Brain microvascular endothelial cell (primary cell): ENCODE data around the gene LDLRAP1.
"Not testable (repeated sequence)": the region's sequence is repeated elsewhere in the genome, so short reads cannot be mapped to it uniquely, and the experiment has no call there.

Experiments used
- DNase-seq: peaks from one replicate; pipeline ENCODE4 v3.0.0-alpha.2; 2020
- H3K27ac ChIP-seq: fragments of 250-450 bp; sonication (Bioruptor Pico); 2 replicates; pipeline ENCODE4 v1.5.1; 2020; ENCODE audit warnings: mild to moderate bottlenecking, moderate library complexity
- H3K27me3 ChIP-seq: fragments of 250-450 bp; sonication (Bioruptor Pico); replicated peaks from 2 replicates; pipeline ENCODE4 v1.5.1; 2020; ENCODE audit warnings: mild to moderate bottlenecking
- H3K36me3 ChIP-seq: fragments of 250-450 bp; sonication (Bioruptor Pico); replicated peaks from 2 replicates; pipeline ENCODE4 v1.5.1; 2020; ENCODE audit warnings: mild to moderate bottlenecking
- H3K4me3 ChIP-seq: 2 replicates; pipeline ENCODE4 v1.5.1; 2011; ENCODE audit warnings: low read depth, mild to moderate bottlenecking, control low read depth, low read length, moderate library complexity
- in situ Hi-C: cut with HindIII; loops from 2 replicates; pipeline ENCODE4 v1.10.0; 2017; ENCODE audit warnings: low sequenced_read_pairs, low pct_ligation_motif_present
- TF ChIP-seq, protein P1 (sequence below): IDR thresholded peaks from 2 replicates; pipeline ENCODE4 v1.5.1; 2011; ENCODE audit warnings: low read depth, mild to moderate bottlenecking, moderate library complexity, low read length, control low read depth, inconsistent platforms; ENCODE audit errors: missing control alignments

The LDLRAP1 gene

DNA sequence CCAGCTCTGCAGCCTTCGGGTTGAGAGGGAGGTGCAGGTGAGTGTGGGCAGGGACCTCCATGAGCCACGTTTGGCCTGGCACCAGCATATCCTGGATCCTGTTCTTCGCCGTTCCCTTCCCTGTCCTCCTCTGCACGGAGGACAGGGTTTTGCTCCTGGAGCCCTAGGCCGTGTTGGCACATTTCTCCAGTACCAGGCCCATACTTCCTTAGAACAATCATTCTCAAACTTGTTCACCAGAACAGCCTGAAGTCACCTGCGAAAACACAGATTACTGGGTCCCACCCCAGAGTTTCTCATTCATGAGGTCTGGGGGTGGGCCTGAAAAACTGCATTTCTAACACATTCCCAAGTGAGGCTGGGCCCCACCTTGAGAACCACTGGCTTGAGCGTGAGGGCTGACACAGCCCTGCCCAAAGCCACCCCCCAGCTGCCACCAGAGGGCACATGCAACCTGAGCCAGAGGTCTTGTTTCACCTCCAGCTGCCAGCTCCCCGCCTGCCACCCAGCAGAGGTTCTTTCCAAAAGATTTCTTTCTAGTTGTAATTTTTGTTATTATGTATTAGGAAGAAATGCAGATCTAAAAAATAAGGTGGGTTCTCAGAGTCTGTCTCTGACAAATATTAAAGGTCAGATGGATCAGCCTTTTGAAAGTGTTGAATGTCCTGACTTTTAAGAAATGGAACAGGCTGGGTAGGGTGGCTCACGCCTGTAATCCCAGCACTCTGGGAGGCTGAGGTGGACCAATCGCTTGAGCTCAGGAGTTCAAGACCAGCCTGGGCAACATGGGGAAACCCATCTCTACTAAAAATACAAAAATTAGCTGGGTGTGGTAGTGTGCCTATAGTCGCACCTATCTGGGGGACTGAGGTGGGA lies 39.6 kb upstream of the LDLRAP1 start:
- no peak overlapping the region for H3K4me3 ChIP-seq
- in situ Hi-C loops, result no loop called here
- TF ChIP-seq, protein P1, sequence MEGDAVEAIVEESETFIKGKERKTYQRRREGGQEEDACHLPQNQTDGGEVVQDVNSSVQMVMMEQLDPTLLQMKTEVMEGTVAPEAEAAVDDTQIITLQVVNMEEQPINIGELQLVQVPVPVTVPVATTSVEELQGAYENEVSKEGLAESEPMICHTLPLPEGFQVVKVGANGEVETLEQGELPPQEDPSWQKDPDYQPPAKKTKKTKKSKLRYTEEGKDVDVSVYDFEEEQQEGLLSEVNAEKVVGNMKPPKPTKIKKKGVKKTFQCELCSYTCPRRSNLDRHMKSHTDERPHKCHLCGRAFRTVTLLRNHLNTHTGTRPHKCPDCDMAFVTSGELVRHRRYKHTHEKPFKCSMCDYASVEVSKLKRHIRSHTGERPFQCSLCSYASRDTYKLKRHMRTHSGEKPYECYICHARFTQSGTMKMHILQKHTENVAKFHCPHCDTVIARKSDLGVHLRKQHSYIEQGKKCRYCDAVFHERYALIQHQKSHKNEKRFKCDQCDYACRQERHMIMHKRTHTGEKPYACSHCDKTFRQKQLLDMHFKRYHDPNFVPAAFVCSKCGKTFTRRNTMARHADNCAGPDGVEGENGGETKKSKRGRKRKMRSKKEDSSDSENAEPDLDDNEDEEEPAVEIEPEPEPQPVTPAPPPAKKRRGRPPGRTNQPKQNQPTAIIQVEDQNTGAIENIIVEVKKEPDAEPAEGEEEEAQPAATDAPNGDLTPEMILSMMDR, result peak; percentile 61
- no peak overlapping the region for H3K27ac ChIP-seq
- DNase-seq, result no peak
- no peaks in the 10 kb centered on the region for H3K27me3 ChIP-seq
- H3K36me3 ChIP-seq, result peaks cover 10% of the 10 kb centered on the region

DNA sequence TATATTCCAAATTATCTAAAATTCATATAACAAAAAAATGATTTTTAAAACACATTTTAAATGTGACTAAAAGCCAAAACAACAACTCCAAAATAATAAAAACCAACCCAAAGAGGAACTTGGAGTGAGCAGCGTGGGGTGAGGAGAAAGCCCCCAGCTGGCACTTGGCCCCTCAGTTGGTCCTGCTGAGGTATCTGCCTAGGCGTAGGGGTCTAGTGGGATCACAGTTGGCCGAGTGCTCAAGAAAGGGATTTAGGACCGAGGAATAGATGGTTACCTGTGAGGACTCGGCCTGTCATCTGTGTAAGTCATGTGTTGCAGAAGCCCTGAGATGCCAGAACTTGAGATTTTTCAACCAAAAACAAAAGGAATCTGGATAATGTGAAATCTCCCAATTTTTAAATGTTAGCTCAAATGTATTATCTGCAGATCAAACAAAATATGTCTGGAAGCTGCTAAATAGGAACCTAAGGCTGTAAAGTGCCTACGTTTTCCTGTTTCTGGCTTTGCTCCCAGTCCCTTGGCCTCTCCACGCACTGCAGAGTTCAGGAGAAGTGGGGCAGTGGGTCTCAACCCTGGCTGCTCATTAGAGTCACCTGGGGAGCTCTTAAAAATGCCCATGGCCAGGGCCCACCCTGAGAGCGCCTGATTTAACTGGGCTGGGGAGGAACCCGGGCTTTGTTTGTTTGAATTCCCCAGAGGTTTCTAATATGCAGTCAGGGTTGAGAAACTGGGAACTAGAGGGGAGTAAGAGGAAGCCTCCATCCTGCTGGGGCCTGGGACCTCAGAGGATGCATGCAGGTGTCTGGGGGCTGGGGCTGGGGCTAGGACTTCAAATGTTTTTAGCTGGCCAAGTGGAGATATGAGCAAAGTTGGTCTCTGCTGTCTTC lies 38.5 kb upstream of the LDLRAP1 start:
- no peaks in the 10 kb centered on the region for H3K27me3 ChIP-seq
- H3K27ac ChIP-seq, result no peak overlapping the region
- no peak overlapping the region for H3K4me3 ChIP-seq
- in situ Hi-C loops, result no loop called here
- TF ChIP-seq, protein P1, result no peak
- peak; percentile 22 for DNase-seq
- H3K36me3 ChIP-seq, result peaks cover 7% of the 10 kb centered on the region

DNA sequence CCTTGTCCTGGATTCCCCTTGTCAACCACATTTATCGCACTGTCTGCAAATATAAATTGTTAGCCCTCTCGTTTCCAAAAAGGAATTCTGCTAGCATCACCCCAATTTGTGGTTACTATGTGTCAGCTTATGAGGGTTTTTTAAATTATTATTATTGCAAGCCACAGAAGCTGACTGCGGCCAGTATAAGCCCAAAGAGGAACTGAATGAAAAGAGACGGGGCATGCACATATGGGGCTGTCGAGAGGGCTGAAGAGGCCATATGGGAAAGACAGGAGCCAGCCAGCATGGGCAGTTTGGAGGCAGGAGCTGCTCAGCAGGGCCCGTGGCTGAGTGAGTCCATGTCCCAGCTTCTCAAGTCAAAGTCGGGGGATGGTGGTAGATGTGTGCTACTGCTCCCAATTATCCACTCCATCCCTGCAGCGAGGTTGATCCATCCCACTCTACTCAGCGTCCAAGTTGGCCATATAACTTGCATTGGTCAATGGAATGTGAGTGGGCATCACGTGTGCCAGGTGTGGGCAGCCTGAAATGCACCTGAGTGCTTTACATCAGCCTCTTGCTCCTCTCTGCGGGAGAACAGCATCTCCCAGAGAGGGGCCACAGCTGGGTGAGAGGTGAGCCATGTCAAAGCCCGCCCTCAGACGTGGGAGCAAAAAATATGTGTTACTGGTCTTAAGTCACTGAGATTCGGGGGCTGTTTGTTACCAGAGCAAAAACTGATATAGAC lies 37.6 kb upstream of the LDLRAP1 start:
- Histone ChIP-seq H3K27ac (no peak overlapping the region), H3K4me3 (no peak overlapping the region), H3K27me3 (no peaks in the 10 kb centered on the region), H3K36me3 (peaks cover 7% of the 10 kb centered on the region)
- in situ Hi-C loops, result no loop called here
- TF ChIP-seq, protein P1, result no peak
- no peak for DNase-seq

DNA sequence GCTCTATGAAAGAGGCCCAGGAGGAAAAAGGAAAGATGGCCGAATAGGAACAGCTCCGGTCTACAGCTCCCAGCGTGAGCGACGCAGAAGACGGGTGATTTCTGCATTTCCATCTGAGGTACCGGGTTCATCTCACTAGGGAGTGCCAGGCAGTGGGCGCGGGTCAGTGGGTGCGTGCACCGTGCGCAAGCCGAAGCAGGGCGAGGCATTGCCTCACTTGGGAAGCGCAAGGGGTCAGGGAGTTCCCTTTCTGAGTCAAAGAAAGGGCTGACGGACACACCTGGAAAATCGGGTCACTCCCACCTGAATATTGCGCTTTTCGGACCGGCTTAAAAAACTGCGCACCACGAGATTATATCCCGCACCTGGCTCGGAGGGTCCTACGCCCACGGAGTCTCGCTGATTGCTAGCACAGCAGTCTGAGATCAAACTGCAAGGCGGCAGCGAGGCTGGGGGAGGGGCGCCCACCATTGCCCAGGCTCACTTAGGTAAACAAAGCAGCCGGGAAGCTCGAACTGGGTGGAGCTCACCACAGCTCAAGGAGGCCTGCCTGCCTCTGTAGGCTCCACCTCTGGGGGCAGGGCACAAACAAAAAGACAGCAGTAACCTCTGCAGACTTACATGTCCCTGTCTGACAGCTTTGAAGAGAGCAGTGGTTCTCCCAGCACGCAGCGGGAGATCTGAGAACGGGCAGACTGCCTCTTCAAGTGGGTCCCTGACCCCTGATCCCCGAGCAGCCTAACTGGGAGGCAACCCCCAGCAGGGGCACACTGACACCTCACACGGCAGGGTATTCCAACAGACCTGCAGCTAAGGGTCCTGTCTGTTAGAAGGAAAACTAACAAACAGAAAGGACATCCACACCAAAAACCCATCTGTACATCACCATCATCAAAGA lies 36.6 kb upstream of the LDLRAP1 start:
- H3K4me3 ChIP-seq, H3K27me3 ChIP-seq, DNase-seq, H3K27ac ChIP-seq, H3K36me3 ChIP-seq, in situ Hi-C loops: not testable (repeated sequence)

DNA sequence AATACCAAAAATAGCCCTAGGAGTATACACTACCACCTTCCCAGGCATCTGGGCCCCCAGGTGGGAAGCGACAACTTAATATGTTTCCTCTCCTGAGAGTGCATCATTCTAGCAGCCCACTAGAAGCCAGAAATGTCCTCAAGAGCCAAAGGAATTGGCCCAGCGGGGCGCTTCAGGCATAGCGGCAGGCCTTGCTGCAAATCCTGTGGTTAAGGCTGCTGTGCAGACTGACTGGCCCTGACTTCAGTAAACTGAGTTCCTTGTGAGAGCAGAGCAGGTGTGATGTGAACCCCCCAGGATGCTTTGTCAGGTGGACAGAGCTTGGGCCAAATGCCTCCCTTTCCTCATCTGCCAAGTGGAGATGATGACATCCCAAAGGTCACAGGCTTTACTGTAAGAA lies 29.7 kb upstream of the LDLRAP1 start:
- Histone ChIP-seq H3K27ac (no peak overlapping the region), H3K36me3 (no peaks in the 10 kb centered on the region), H3K4me3 (no peak overlapping the region), H3K27me3 (no peaks in the 10 kb centered on the region)
- TF ChIP-seq, protein P1, result no peak
- no peak for DNase-seq
- in situ Hi-C loops, result no loop called here
